LNCAP (cell line): ENCODE results near the gene ACAP1.

Experiments
- TF ChIP-seq, protein P1 (sequence below): fragments of 450-650 bp; IDR thresholded peaks from 2 replicates; pipeline ENCODE4 v1.5.1; 2017; ENCODE audit warnings: mild to moderate bottlenecking

The ACAP1 gene

DNA sequence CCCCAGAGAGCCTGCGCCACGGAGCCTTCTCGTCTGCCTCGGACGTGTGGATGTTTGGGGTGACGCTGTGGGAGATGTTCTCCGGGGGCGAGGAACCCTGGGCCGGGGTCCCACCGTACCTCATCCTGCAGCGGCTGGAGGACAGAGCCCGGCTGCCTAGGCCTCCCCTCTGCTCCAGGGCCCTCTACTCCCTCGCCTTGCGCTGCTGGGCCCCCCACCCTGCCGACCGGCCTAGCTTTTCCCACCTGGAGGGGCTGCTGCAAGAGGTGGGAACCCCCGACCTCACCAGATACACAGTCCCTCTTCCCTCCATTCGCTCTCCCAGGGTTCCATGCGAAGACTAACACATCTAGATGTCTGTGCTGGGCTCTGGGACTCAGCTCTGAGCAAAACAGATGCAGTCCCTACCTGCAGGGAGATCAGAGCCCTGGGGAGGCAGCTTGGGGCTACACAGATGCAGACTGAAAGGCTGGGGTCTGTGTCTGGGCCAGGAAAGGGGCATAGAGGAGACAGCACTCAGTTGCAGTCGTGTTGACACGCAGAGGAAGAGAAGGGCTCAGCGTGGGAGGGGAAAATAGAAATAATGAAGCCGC, 48.3 kb downstream of the ACAP1 start:
- TF ChIP-seq, protein P1, sequence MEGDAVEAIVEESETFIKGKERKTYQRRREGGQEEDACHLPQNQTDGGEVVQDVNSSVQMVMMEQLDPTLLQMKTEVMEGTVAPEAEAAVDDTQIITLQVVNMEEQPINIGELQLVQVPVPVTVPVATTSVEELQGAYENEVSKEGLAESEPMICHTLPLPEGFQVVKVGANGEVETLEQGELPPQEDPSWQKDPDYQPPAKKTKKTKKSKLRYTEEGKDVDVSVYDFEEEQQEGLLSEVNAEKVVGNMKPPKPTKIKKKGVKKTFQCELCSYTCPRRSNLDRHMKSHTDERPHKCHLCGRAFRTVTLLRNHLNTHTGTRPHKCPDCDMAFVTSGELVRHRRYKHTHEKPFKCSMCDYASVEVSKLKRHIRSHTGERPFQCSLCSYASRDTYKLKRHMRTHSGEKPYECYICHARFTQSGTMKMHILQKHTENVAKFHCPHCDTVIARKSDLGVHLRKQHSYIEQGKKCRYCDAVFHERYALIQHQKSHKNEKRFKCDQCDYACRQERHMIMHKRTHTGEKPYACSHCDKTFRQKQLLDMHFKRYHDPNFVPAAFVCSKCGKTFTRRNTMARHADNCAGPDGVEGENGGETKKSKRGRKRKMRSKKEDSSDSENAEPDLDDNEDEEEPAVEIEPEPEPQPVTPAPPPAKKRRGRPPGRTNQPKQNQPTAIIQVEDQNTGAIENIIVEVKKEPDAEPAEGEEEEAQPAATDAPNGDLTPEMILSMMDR = no peak

DNA sequence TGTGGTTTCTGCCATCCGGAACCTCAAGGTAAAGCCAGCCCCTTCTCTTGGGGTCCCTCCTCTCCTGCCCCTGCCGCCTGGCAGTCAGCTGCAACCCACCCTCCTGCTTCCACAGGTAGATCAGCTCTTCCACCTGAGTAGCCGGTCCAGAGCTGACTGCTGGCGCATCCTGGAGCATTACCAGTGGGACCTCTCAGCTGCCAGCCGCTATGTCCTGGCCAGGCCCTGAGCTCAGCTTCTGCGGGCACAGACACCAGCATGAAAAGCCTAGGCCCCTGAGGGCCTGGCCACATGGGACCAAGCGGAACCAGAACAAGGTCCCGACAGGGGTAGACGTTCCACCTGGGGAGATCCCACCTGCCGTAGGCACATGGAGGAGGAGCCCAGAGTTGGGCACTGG, 52.5 kb downstream of the ACAP1 start:
- TF ChIP-seq, protein P1 = no peak

DNA sequence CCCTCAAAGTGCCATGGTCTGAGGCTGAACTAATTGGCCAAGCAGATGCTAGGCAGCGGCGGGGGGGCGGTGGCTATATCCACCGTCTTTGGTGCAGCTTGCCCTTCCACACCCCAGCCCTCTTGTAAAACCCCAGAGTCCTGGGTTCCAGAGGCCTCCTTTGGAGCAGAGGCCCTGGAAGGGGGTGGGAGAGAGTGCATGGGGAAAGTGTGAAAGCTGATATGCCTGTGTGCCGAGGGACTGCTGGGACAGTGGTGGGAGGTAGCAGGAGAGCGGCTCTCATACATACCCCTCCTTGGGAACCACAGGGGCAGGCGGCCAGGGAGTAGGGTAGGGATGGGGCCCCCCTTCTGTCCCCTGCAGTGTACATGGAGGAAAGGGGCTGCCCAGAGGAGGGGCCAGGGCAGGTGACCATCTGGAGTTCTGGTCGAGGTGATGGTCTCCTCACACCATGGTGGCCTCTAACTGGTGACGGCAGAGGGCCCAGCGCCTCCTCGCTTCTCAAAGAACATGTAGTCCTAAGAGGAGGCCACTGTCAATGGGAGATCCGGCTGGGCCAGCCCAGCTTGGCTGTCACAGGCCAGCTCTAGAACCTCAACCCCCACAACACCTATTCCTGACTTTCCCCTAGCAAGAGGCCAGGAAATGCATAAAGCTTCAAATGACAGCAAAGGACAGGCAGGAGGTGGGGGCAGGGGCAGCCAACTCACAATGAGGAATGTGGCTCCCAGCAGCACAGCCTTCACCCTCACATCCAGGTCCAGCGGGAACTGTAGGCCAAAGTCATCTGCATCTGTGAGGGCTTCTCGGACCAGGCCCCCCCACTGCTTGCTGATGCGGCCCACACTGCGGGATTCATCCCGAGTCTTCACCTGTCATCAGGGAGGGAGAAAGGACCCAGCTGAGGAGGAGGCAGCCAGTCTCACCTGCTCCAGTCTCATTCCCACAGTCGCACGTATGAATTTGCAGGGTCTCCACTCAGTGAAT, 53.9 kb downstream of the ACAP1 start:
- TF ChIP-seq, protein P1 = no peak

DNA sequence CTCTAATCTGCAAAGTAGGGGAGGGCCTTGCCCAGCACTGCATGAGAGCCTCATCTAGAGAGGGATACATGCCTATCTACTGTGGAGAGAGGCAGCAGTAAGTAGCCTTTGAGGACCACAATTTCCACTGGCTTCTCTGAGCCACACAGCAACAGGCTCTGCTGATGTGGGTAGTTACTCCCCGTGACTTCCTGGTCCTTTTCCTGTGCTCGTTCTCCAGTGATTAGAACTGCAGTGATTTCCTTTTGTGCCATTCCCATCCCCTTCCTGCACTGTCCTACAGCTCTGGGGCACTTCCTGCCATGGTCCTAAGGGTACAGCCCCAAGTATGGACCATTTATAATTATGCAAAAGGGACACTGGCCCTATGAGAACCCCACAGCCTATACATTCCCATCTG, 55.0 kb downstream of the ACAP1 start:
- TF ChIP-seq, protein P1 = no peak

DNA sequence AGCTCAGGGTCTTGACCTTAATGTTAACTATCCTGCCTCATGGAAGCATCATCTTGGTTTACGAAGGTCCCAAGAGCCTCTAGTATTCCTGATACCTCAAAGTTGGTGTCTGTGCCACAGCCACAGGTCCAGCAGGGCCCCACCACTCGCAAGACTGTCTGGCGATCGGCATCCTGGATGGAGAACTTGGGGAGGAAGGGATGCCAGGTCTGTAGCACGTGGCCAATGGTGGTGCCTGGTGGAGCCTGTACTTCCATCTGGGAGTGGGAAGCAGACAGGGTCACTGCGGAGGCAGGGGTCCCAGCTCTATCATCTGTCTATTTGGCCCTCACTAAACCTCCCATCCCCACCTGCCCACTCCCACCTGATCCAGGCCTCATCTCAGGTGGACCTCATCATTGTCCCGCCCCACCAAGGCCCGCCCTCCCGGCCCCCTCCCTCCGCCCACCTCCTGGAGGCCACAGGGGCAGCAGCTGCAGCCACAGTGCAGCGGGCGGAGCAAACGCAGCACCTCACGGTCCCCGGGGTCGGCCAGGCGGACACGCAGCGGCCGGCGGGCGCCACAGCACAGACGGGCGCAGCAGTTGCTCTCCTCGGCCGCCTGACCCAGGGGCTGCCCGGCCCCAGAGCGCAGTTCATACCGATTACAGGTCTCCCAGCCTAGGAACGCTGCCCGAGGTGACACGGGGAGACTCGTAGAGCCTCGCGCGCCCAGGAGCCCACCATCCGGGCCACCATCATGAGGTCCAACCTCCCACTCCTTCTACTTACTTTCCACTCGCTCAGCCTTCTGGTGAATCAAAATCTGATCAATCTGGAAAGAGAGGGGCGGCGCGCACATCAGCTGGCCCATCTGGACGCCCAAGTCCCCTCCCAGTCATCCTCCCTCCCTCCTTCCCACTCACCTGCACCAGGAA, 56.6 kb downstream of the ACAP1 start:
- TF ChIP-seq, protein P1 = no peak

DNA sequence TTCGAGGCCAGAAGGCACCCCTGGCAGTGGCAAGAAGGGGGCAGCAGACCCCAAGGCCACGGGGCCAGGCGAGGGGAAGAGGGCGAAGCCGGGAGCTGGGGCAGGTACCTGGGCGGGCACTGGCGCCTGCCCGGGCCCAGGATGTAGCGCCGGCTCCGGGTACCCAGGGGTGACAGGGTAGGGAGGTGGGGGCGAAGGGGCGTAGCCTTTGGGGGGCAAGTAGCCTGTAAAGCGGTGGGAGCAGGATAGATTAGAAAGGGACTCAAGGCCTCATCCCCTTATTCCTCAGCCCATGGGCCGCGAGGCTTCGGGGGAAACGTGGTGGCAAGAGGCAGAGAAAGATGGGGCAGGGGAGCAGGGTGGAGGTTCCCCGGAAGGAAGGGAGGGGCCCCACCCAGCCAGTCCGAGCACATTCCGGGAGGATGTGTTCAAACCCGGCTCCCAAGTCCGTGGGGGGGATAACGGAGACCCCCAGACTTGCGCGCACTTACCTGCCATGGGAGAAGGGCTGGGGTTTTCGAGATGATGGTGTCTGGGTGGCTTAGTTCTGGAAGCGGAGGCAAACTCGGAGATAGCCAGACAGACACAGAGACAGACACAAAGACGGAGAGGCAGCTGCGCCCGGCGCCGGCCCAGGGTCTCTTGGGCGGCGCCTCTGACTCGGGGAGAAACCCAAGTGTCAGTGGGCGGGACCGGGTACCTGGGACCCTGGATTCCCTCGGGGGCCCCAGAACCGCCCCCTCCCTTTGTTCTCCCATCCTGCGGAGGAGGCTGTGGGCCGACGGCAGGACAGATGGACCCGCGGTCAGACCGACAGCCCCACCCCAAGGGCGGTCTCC, 57.5 kb downstream of the ACAP1 start:
- TF ChIP-seq, protein P1 = no peak
